SH-SY5Y (cell line): ENCODE data around the gene GCG.

Source experiments
- GATA2 ChIP-seq: IDR thresholded peaks from 2 replicates; pipeline ENCODE4 v1.6.1; 2011; ENCODE audit warnings: mild to moderate bottlenecking, low read depth, low read length
- GATA3 ChIP-seq: IDR thresholded peaks from 2 replicates; pipeline ENCODE4 v1.6.1; 2011; ENCODE audit warnings: low read depth, mild to moderate bottlenecking, low read length, moderate library complexity

Gene GCG

DNA sequence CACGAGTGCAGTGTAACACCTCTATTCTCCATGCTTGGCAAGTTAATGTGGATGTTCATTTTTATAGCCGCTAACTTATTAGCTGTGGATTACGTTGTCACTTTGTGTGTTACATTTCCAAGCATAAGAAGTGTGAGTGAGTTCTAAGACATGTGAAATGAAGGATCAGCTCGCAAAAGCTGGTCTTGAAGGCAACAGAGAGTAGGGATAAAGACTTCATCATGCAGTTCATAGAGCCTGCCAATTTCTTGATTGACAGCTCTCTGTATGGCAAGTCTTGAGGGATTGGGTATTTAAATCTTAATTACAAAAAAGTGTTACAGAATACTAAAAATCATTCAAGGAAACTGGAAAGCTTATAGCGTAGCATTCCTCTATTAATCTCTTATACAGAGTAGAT lies 52.2 kb downstream of the GCG start:
- TF ChIP-seq GATA3 (no peak), GATA2 (no peak)
